Subcutaneous adipose tissue (tissue), 4 donors: ENCODE data around the gene MYPN. TPM values are rescaled to one million over a fixed set of nuclear protein-coding genes. Genes with fewer than 3 reads are reported as not detected.

Experiments used
- total RNA-seq, 4 donors: library from RNA; depleted of rRNA; stranded (reverse); fragments of >200 nt; gene quantifications; one replicate each; pipeline ENCODE4 v1.1.0, GENCODE V29; 2016
- TF ChIP-seq, protein P1 (sequence below): fragments of 450-650 bp; IDR thresholded peaks from one replicate; pipeline ENCODE4 v1.5.1; 2016; ENCODE audit warnings: low read depth, mild to moderate bottlenecking, control low read depth, antibody characterized with exemption, moderate library complexity

MYPN gene
- total RNA-seq, 4 donors from 2014 or later: not detected

DNA sequence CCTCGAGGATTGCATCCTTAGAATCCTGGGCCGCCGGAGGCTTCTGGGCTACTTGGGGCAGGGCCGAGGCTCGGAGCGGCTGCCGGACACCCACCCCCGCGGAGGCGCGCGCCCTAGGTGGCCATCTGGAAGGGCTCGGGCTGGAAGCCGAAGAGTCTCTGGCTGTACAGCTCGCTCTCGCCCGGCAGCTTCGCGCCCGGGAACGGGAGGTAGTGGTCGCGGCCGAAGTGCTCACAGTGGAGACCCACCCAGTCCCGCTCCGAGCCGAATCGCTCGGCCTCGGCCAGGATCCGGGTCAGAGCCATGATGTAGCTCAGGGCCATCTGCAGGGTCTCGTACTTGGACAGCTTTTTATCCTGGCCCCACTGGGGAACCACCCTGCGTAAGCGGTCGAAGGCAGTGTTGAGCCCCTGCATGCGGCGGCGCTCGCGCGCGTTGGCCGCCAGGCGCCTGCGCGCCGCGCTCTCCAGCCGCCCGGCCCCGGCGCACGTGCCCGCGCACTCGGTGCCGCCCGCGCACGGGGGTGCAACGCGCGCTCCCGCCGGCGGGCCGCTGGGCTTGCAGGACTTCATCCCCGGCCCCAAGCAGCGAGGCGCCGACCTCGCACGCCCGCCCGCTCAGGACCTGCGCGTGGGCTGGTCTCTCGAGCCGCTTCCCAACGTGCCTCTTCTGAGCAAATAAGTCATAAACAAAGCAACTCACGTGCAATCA, 122.0 kb downstream of the MYPN start:
- TF ChIP-seq, protein P1, sequence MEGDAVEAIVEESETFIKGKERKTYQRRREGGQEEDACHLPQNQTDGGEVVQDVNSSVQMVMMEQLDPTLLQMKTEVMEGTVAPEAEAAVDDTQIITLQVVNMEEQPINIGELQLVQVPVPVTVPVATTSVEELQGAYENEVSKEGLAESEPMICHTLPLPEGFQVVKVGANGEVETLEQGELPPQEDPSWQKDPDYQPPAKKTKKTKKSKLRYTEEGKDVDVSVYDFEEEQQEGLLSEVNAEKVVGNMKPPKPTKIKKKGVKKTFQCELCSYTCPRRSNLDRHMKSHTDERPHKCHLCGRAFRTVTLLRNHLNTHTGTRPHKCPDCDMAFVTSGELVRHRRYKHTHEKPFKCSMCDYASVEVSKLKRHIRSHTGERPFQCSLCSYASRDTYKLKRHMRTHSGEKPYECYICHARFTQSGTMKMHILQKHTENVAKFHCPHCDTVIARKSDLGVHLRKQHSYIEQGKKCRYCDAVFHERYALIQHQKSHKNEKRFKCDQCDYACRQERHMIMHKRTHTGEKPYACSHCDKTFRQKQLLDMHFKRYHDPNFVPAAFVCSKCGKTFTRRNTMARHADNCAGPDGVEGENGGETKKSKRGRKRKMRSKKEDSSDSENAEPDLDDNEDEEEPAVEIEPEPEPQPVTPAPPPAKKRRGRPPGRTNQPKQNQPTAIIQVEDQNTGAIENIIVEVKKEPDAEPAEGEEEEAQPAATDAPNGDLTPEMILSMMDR: no peak

DNA sequence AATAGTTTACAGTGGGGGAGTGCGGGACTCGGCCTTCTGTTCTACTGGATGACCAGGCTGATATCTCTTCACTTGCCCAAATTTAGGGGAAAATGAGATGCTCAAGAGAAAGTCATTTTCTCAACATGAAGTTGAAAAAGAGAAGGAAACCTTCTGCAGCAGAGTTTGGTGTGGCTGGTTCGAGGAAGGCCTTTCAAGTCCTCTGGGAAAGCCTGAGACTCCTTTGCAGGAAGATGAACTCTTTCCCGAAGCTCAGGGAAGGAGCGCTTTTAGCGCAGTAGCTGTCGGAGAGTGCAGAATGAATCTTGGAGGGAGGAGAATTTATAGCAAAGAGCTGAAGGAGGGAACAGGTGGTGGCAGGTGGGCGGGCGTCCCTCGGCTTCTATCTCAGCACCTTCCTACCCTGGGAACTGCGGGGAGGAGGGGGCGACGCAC, 122.5 kb downstream of the MYPN start, which contains the start of gene ATOH7:
TSS of gene ATOH7 (minus strand) at position 297 of the 435 bp plus-strand sequence. CDS start 436 bp downstream, outside the sequence.
- TF ChIP-seq, protein P1: no peak

DNA sequence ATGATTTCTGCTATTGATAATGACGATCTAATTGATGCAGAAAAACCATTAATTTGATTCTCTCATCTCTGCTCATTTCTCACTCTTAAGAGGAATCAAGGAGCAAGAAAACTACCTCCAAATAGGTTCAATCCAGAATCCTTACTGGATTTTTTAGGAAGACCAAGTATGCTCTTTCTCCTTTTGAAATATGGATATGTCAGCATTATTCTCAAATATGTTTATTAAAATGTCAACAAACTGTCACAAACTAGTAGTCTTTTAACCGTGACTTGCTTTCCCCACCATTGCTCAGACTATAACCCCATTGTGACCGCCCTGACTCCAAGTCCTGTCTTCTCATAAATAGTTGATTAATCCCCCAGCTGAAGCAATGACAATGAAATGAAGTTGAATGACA, 123.8 kb downstream of the MYPN start:
- TF ChIP-seq, protein P1: no peak

DNA sequence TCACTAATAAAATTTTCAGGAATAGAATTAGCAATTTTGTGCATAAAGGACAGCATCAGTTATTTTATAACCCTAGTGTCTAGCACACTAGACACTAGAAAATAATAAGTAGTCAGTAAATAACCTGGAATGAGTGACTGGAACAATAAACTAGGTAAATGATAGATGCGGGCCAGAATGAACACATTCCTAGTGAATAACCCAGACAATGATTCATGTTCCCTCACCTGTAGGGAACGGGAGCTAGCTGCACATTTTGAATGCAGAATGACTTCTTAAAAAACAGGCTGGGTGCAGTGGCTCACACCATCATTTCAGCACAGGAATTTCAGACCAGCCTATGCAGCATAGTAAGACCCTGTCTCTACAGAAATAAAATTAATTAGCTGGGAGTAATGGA, 125.8 kb downstream of the MYPN start:
- TF ChIP-seq, protein P1: no peak

DNA sequence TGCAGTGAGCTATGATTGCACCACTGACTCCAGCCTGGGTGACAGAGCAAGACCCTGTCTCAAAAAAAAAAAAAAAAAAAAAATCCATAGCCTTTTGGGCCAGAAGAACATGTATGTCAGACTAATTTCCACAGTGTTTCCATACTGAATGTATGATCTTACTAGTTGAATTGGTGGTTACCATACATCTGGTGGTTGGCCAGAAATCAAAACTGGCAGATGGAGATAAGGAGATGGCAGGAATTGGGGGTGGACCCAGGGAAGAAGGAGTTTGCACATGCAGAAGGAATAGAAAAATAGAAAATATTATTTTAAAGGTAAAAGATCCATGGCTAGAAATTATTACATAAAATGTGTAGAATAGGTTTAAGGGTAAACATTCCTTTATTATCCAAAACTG, 126.3 kb downstream of the MYPN start:
- TF ChIP-seq, protein P1: no peak

DNA sequence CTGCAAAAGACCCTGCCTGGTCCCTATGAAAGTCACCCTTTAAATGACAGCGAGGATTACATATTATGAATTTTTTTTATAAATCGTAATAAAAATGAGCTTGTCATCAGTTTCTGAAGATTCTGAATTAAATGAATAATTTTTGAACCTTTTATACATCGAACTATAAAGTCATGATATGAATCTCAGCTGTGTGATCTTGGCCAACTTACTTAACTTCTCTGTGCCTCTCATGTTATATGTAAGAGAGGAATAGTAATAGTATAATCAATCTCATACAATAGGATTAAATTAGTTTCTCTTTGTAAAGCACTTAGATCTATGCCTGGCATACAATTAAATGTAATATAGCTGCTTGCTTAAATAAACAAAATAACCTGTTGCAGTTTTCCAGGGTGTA, 127.9 kb downstream of the MYPN start:
- TF ChIP-seq, protein P1: no peak

DNA sequence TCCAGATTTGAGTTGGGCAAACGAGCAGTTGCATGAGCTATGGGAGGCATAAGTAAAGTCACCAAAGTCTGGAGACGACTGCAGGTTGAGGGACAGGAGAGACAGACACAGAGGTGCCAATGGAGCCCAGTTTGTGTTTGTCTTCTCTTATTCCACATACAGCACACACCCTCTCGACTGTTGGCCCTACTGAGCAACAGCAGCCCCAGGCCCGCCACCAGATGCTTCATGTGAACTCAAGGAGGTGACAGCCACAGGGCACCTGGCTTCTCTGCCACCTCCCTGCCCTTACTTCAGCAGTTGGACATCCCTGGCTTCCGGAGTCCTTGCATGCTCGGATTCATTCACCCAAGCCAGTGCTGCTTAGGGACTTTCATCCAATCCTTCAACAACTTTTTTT, 129.1 kb downstream of the MYPN start:
- TF ChIP-seq, protein P1: no peak
